ENCODE measurements around the gene AGPAT3.

AGPAT3 gene

GRCh38 chr21:43927591-43928221 is 62.7 kb downstream of the AGPAT3 start:
- Histone ChIP-seq H2BK5ac (ENCODE audit: low read length) (no peak overlapping the region), H3K27ac (replicated peaks; ENCODE audit: low read length) (no peak overlapping the region), H2BK15ac (ENCODE audit: low read length) (no peak overlapping the region), H2BK12ac (ENCODE audit: low read length) (peak overlapping the region; percentile 84), H3K79me1 (ENCODE audit: low read depth, low read length) (peaks cover 5% of the 10 kb centered on the region), H3K4me1 (ENCODE audit: control insufficient read depth in 2 of 2, insufficient read depth in 1 of 2, low read depth in 1 of 2, low read length in 2 of 2) (peaks cover 5 to 14% of the 10 kb centered on the region in 2 donors), H4K91ac (ENCODE audit: low read depth, low read length, poor library complexity) (peak overlapping the region; percentile 43), H3K36me3 (replicated peaks in 1 of 2; ENCODE audit: control insufficient read depth in 2 of 2, insufficient read depth in 2 of 2, low read length in 2 of 2) (peaks cover 0 to 11% of the 10 kb centered on the region in 2 donors), H3K9ac (ENCODE audit: low read depth, low read length, poor library complexity) (peak overlapping the region; percentile 84), H3K27me3 (ENCODE audit: control insufficient read depth in 3 of 3, insufficient read depth in 3 of 3, low read depth in 1 of 3, low read length in 3 of 3) (peaks cover 0 to 2% (median 0%) of the 10 kb centered on the region in 3 experiments), H3K23ac (ENCODE audit: low read depth, low read length, poor library complexity) (peak overlapping the region; percentile 65), H3K9me3 (replicated peaks in 1 of 2; ENCODE audit: control insufficient read depth in 2 of 2, insufficient read depth in 1 of 2, low read depth in 1 of 2, low read length in 2 of 2) (peaks cover 0 to 2% of the 10 kb centered on the region in 2 donors), H3K18ac (ENCODE audit: low read length) (peak overlapping the region; percentile 64), H4K8ac (ENCODE audit: low read depth, low read length) (no peak overlapping the region), H2AK5ac (ENCODE audit: low read depth, low read length) (peak overlapping the region; percentile 53), H3K4me2 (ENCODE audit: insufficient read depth, low read length, poor library complexity, severe bottlenecking) (no peak overlapping the region), H2AFZ (ENCODE audit: low read length) (no peak overlapping the region), H3K4me3 (ENCODE audit: low read length in 2 of 2) (no peak overlapping the region), H3K4ac (ENCODE audit: low read length) (no peak overlapping the region), H2BK120ac (ENCODE audit: low read depth, low read length) (peak overlapping the region; percentile 61), H3K14ac (ENCODE audit: low read length) (peak overlapping the region; percentile 31)
- no peak for DNase-seq (ENCODE audit: low spot score)
- no CpG with 5 or more reads among the region's 17 CpGs for WGBS, 2 donors (ENCODE audit: extremely low coverage in 2 of 2, insufficient read length in 2 of 2, insufficient replicate concordance in 1 of 2)

- H3K9ac ChIP-seq (ENCODE audit: low read depth, low read length, poor library complexity) = no peak overlapping the region
- no peak overlapping the region for H4K8ac ChIP-seq (ENCODE audit: low read depth, low read length)
- no peak for DNase-seq (ENCODE audit: low spot score)
- H2BK12ac ChIP-seq (ENCODE audit: low read length) = peak overlapping the region; percentile 41
- H3K4ac ChIP-seq (ENCODE audit: low read length) = no peak overlapping the region
- no peak overlapping the region for H3K4me2 ChIP-seq (ENCODE audit: insufficient read depth, low read length, poor library complexity, severe bottlenecking)
- H2BK120ac ChIP-seq (ENCODE audit: low read depth, low read length) = peak overlapping the region; percentile 61
- H3K27me3 ChIP-seq (ENCODE audit: control insufficient read depth in 3 of 3, insufficient read depth in 3 of 3, low read depth in 1 of 3, low read length in 3 of 3) = peaks cover 0 to 2% (median 0%) of the 10 kb centered on the region in 3 experiments
- no peak overlapping the region for H2BK15ac ChIP-seq (ENCODE audit: low read length)
- H2AK5ac ChIP-seq (ENCODE audit: low read depth, low read length) = no peak overlapping the region
- H3K36me3 ChIP-seq (replicated peaks in 1 of 2; ENCODE audit: control insufficient read depth in 2 of 2, insufficient read depth in 2 of 2, low read length in 2 of 2) = peaks cover 0 to 11% of the 10 kb centered on the region in 2 donors
- H3K4me1 ChIP-seq (ENCODE audit: control insufficient read depth in 2 of 2, insufficient read depth in 1 of 2, low read depth in 1 of 2, low read length in 2 of 2) = peaks cover 5 to 13% of the 10 kb centered on the region in 2 donors
- peaks cover 5% of the 10 kb centered on the region for H3K79me1 ChIP-seq (ENCODE audit: low read depth, low read length)
- peak overlapping the region; percentile 77 for H4K91ac ChIP-seq (ENCODE audit: low read depth, low read length, poor library complexity)
- no peak overlapping the region for H2BK5ac ChIP-seq (ENCODE audit: low read length)
- H2AFZ ChIP-seq (ENCODE audit: low read length) = no peak overlapping the region
- H3K23ac ChIP-seq (ENCODE audit: low read depth, low read length, poor library complexity) = peak overlapping the region; percentile 65
- no peak overlapping the region for H3K18ac ChIP-seq (ENCODE audit: low read length)
- H3K4me3 ChIP-seq (ENCODE audit: low read length in 2 of 2) = no peak overlapping the region
- no peak overlapping the region for H3K27ac ChIP-seq (replicated peaks; ENCODE audit: low read length)
- H3K9me3 ChIP-seq (replicated peaks in 1 of 2; ENCODE audit: control insufficient read depth in 2 of 2, insufficient read depth in 1 of 2, low read depth in 1 of 2, low read length in 2 of 2) = peaks cover 0 to 2% of the 10 kb centered on the region in 2 donors
- H3K14ac ChIP-seq (ENCODE audit: low read length) = no peak overlapping the region
- no CpG with 5 or more reads among the region's 31 CpGs for WGBS, 2 donors (ENCODE audit: extremely low coverage in 2 of 2, insufficient read length in 2 of 2, insufficient replicate concordance in 1 of 2)
These were observed 63.5 kb downstream of the AGPAT3 start for GRCh38 chr21:43928222-43929125.

GRCh38 chr21:43929217-43929971 is 64.4 kb downstream of the AGPAT3 start:
- peak overlapping the region; percentile 77 for H4K91ac ChIP-seq (ENCODE audit: low read depth, low read length, poor library complexity)
- H2AK5ac ChIP-seq (ENCODE audit: low read depth, low read length) = peak overlapping the region; percentile 91
- peaks cover 0 to 1% of the 10 kb centered on the region in 2 donors for H3K9me3 ChIP-seq (replicated peaks in 1 of 2; ENCODE audit: control insufficient read depth in 2 of 2, insufficient read depth in 1 of 2, low read depth in 1 of 2, low read length in 2 of 2)
- peak overlapping the region; percentile 30 for H3K9ac ChIP-seq (ENCODE audit: low read depth, low read length, poor library complexity)
- peak overlapping the region; percentile 82 for H3K14ac ChIP-seq (ENCODE audit: low read length)
- H3K23ac ChIP-seq (ENCODE audit: low read depth, low read length, poor library complexity) = peak overlapping the region; percentile 73
- H3K4me3 ChIP-seq (ENCODE audit: low read length in 2 of 2) = peak overlapping the region in 1 of 2 donors; percentile 42
- WGBS, 2 donors (ENCODE audit: extremely low coverage in 2 of 2, insufficient read length in 2 of 2, insufficient replicate concordance in 1 of 2) = no CpG with 5 or more reads among the region's 30 CpGs
- peaks cover 0 to 2% (median 0%) of the 10 kb centered on the region in 3 experiments for H3K27me3 ChIP-seq (ENCODE audit: control insufficient read depth in 3 of 3, insufficient read depth in 3 of 3, low read depth in 1 of 3, low read length in 3 of 3)
- H4K8ac ChIP-seq (ENCODE audit: low read depth, low read length) = no peak overlapping the region
- DNase-seq (ENCODE audit: low spot score) = no peak
- H3K36me3 ChIP-seq (replicated peaks in 1 of 2; ENCODE audit: control insufficient read depth in 2 of 2, insufficient read depth in 2 of 2, low read length in 2 of 2) = peaks cover 0 to 11% of the 10 kb centered on the region in 2 donors
- no peak overlapping the region for H2BK5ac ChIP-seq (ENCODE audit: low read length)
- H2AFZ ChIP-seq (ENCODE audit: low read length) = no peak overlapping the region
- H3K27ac ChIP-seq (replicated peaks; ENCODE audit: low read length) = no peak overlapping the region
- no peak overlapping the region for H3K4ac ChIP-seq (ENCODE audit: low read length)
- H2BK15ac ChIP-seq (ENCODE audit: low read length) = peak overlapping the region; percentile 43
- no peak overlapping the region for H3K18ac ChIP-seq (ENCODE audit: low read length)
- H2BK120ac ChIP-seq (ENCODE audit: low read depth, low read length) = no peak overlapping the region
- peaks cover 5% of the 10 kb centered on the region for H3K79me1 ChIP-seq (ENCODE audit: low read depth, low read length)
- no peak overlapping the region for H2BK12ac ChIP-seq (ENCODE audit: low read length)
- H3K4me1 ChIP-seq (ENCODE audit: control insufficient read depth in 2 of 2, insufficient read depth in 1 of 2, low read depth in 1 of 2, low read length in 2 of 2) = peaks cover 5 to 12% of the 10 kb centered on the region in 2 donors
- no peak overlapping the region for H3K4me2 ChIP-seq (ENCODE audit: insufficient read depth, low read length, poor library complexity, severe bottlenecking)

Measured in neuronal stem cell (in vitro differentiated cells).